C4-2B (cell line): ENCODE results near the gene GSKIP.

ENCODE experiments used
- CTCF ChIP-seq: fragments of 450-650 bp; conservative IDR thresholded peaks from 2 replicates; pipeline ENCODE4 v1.5.1; 2017; ENCODE audit warnings: mild to moderate bottlenecking
- ZFX ChIP-seq: fragments of 450-650 bp; IDR thresholded peaks from 2 replicates; pipeline ENCODE4 v1.6.1; 2017

GRCh38 chr14:96354246-96354645 is 9.1 kb upstream of the GSKIP start:
- TF ChIP-seq CTCF (no peak), ZFX (no peak)
